CD4-positive, alpha-beta T cell (primary cell): ENCODE data around the gene OPTC. TPM values are rescaled to one million over a fixed set of nuclear protein-coding genes. Genes with fewer than 3 reads are reported as not detected.

ENCODE experiments used
- ATAC-seq: fragments of 200-7000 bp; cut with Tn5 transposase; one replicate; pipeline ENCODE4 v1.10.0; 2022; ENCODE audit warnings: mild to moderate bottlenecking; ENCODE audit not compliant: poor library complexity
- CTCF ChIA-PET: fragments of 350-600 bp; sonication (Branson Sonifier 250); formaldehyde crosslinking; loops from one replicate; lab custom pipeline; 2021; ENCODE audit warnings: antibody characterized with exemption, inconsistent platforms; lab: Charles Lee
- POLR2A ChIA-PET: fragments of 350-600 bp; sonication (Branson Sonifier 250); formaldehyde crosslinking; loops from one replicate; lab custom pipeline; 2021; ENCODE audit warnings: antibody characterized with exemption, inconsistent platforms; lab: Charles Lee
- DNase-seq, 14 experiments: peaks; one replicate each; pipeline ENCODE4 v3.0.0-alpha.2; 2013 to 2020; ENCODE audit warnings: mixed read lengths in 2 of 14
- H3K27ac ChIP-seq, 2 donors: one replicate each; pipeline versions ENCODE4 v1.5.1 to v1.7.0; 2013; ENCODE audit warnings: low read length in 2 of 2, low read depth in 1 of 2, mild to moderate bottlenecking in 1 of 2
- H3K27me3 ChIP-seq, 2 experiments: 1 replicate in 1 of 2; 2 replicates in 1 of 2; pipeline versions ENCODE4 v1.6.1 to v1.7.0; 2013; ENCODE audit warnings: low read length in 2 of 2, control low read depth in 1 of 2, mild to moderate bottlenecking in 1 of 2, moderate library complexity in 1 of 2; ENCODE audit not compliant: insufficient read depth in 2 of 2, control insufficient read depth in 1 of 2
- H3K36me3 ChIP-seq: one replicate; pipeline ENCODE4 v1.6.1; 2013; ENCODE audit warnings: low read length, control low read depth; ENCODE audit not compliant: insufficient read depth
- H3K4me1 ChIP-seq: one replicate; pipeline ENCODE4 v1.6.1; 2013; ENCODE audit warnings: low read length, control low read depth; ENCODE audit not compliant: insufficient read depth
- H3K4me3 ChIP-seq: one replicate; pipeline ENCODE4 v1.5.1; 2013; ENCODE audit warnings: mild to moderate bottlenecking, low read length, moderate library complexity
- H3K9me3 ChIP-seq, 2 experiments: 1 replicate in 1 of 2; 2 replicates in 1 of 2; pipeline versions ENCODE4 v1.6.1 to v1.7.0; 2013; ENCODE audit warnings: low read length in 2 of 2, mild to moderate bottlenecking in 2 of 2, control low read depth in 1 of 2, moderate library complexity in 1 of 2; ENCODE audit not compliant: control insufficient read depth in 1 of 2, insufficient read depth in 1 of 2
- H3K27ac Mint-ChIP-seq: one replicate; pipeline ENCODE4 v1.8.0; 2020; ENCODE audit warnings: mixed read lengths
- H3K27me3 Mint-ChIP-seq: one replicate; pipeline ENCODE4 v1.8.0; 2021; ENCODE audit warnings: mixed read lengths
- H3K36me3 Mint-ChIP-seq: one replicate; pipeline ENCODE4 v1.8.0; 2021; ENCODE audit warnings: low read depth, mixed read lengths
- H3K4me1 Mint-ChIP-seq: one replicate; pipeline ENCODE4 v1.8.0; 2021; ENCODE audit warnings: low read depth, mixed read lengths
- H3K4me3 Mint-ChIP-seq: one replicate; pipeline ENCODE4 v1.8.0; 2020; ENCODE audit warnings: mild to moderate bottlenecking, mixed read lengths
- H3K9me3 Mint-ChIP-seq: one replicate; pipeline ENCODE4 v1.8.0; 2020; ENCODE audit warnings: mixed read lengths
- intact Hi-C, 2 experiments: fragments of 100-400 bp; cut with DNase I in 1 of 2; cut with micrococcal nuclease in 1 of 2; formaldehyde crosslinking; loops; one replicate each; pipeline versions ENCODE4 v1.15.1 to v1.9.0; 2023 to 2025; cut with DNase I, micrococcal nuclease
- total RNA-seq, 174 experiments: library from RNA in 2 of 174; stranded (reverse) in 2 of 174; gene quantifications; one replicate each; pipeline ENCODE4 v1.2.3 and lab custom pipeline; 2021 to 2026
- TF ChIP-seq, protein P1 (sequence below): fragments of 200-600 bp; IDR thresholded peaks from one replicate; pipeline ENCODE4 v1.8.0; 2022; ENCODE audit warnings: antibody characterized with exemption, mild to moderate bottlenecking

OPTC gene
- total RNA-seq, 2 experiments from 2014 or later: not detected

DNA sequence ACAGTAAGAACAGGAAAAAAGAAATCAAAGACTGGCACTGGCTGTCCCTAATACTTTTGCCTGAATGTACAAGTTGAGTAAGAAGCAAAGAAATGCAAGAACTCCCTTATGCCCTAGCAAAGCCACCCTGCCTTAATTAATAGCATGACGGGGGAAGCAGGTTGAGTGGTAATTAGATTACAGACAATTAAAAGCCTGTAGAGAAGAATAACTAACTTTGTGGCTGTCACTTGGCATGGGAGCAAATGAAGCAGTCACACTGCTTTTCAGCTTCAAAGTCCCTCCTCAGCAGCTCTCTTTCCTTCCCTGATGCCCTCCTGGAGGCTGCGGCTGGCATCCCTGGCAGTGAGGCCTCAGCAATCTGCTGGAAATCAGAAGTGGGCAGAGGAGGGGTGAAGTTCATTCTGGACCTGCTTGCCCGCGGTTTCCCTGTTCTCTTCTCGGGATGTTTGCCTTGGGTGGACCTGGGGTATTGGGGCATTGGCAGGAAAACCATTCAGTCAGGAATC, 3.4 kb downstream of the OPTC start:
- ChIA-PET POLR2A (no interaction called here), CTCF (interaction anchor here (1.0 to 1.8 kb wide), 2 partner anchors 9 to 230 kb away, joined by 3 to 6 read pairs; no protein-coding TSS in a partner anchor)
- TF ChIP-seq, protein P1, sequence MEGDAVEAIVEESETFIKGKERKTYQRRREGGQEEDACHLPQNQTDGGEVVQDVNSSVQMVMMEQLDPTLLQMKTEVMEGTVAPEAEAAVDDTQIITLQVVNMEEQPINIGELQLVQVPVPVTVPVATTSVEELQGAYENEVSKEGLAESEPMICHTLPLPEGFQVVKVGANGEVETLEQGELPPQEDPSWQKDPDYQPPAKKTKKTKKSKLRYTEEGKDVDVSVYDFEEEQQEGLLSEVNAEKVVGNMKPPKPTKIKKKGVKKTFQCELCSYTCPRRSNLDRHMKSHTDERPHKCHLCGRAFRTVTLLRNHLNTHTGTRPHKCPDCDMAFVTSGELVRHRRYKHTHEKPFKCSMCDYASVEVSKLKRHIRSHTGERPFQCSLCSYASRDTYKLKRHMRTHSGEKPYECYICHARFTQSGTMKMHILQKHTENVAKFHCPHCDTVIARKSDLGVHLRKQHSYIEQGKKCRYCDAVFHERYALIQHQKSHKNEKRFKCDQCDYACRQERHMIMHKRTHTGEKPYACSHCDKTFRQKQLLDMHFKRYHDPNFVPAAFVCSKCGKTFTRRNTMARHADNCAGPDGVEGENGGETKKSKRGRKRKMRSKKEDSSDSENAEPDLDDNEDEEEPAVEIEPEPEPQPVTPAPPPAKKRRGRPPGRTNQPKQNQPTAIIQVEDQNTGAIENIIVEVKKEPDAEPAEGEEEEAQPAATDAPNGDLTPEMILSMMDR: no peak

DNA sequence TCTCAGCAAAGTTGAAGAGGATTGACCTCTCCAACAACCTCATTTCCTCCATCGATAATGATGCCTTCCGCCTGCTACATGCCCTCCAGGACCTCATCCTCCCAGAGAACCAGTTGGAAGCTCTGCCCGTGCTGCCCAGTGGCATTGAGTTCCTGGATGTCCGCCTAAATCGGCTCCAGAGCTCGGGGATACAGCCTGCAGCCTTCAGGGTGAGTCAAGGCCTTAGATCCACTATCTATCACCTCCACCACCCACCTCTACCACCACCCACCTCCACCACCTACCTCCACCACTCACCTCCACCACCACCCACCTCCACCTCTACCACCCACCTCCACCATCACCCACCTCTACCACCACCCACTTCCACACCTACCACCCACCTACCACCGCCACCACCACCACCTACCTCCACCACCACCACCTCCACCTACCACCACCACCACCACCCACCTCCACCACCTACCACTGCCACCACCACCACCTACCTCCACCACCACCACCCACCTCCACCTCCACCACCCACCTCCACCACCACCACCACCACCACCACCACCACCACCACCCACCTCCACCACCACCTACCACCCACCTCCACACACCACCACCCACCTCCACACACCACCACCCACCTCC, 5.8 kb downstream of the OPTC start:
- ChIA-PET CTCF (interaction anchor here (0.8 kb wide), 1 partner anchor 157 kb away, joined by 3 read pairs; no protein-coding TSS in a partner anchor), POLR2A (no interaction called here)
- H3K27me3 ChIP-seq: no peaks in the 10 kb centered on the region
- H3K4me3 Mint-ChIP-seq: no peak overlapping the region
- H3K9me3 ChIP-seq: no peaks in the 10 kb centered on the region
- no peak overlapping the region for H3K4me3 ChIP-seq
- ATAC-seq (no peak), DNase-seq (no peak)
- H3K36me3 Mint-ChIP-seq: no peaks in the 10 kb centered on the region
- peaks cover 4% of the 10 kb centered on the region for H3K4me1 ChIP-seq
- no peak overlapping the region for H3K27ac ChIP-seq
- H3K4me1 Mint-ChIP-seq: peaks cover 4% of the 10 kb centered on the region
- TF ChIP-seq, protein P1: no peak
- intact Hi-C loops: loop anchor here in 1 of 2 experiments (10.0 kb wide), 1 partner anchor 865 kb away; no protein-coding TSS in a partner anchor
- H3K36me3 ChIP-seq: no peaks in the 10 kb centered on the region
- no peaks in the 10 kb centered on the region for H3K27me3 Mint-ChIP-seq
- no peaks in the 10 kb centered on the region for H3K9me3 Mint-ChIP-seq
- H3K27ac Mint-ChIP-seq: no peak overlapping the region

More for the DNA sequence above, 3.4 kb downstream of the OPTC start:
- no peaks in the 10 kb centered on the region for H3K9me3 ChIP-seq
- no peak overlapping the region for H3K4me3 Mint-ChIP-seq
- no peak overlapping the region for H3K27ac ChIP-seq
- no peaks in the 10 kb centered on the region for H3K27me3 Mint-ChIP-seq
- H3K36me3 Mint-ChIP-seq: no peaks in the 10 kb centered on the region
- DNase-seq (no peak), ATAC-seq (no peak)
- no peaks in the 10 kb centered on the region for H3K27me3 ChIP-seq
- no peaks in the 10 kb centered on the region for H3K9me3 Mint-ChIP-seq
- no peaks in the 10 kb centered on the region for H3K36me3 ChIP-seq
- no peaks in the 10 kb centered on the region for H3K4me1 Mint-ChIP-seq
- H3K27ac Mint-ChIP-seq: no peak overlapping the region
- H3K4me3 ChIP-seq: no peak overlapping the region
- intact Hi-C loops: no loop called here
- H3K4me1 ChIP-seq: no peaks in the 10 kb centered on the region

DNA sequence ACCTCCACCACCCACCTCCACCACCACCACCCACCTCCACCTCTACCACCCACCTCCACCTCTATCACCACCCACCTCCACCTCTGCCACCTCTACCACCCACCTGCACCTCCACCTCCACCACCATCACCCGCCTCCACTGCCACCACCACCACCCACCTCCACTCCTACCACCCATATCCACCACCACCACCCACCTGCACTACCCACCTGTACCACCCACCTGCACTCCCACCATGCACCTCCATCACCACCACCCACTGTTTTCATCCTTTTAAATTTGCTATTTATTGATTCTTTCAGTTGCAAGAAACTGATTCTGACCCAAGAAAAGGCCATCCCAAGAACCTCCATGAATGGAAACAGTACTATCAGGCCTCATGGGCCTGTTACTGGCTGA, 6.3 kb downstream of the OPTC start:
- ATAC-seq (no peak), DNase-seq (no peak)
- Mint-ChIP-seq H3K9me3 (no peaks in the 10 kb centered on the region), H3K36me3 (no peaks in the 10 kb centered on the region), H3K4me3 (no peak overlapping the region), H3K4me1 (peaks cover 6% of the 10 kb centered on the region), H3K27me3 (no peaks in the 10 kb centered on the region), H3K27ac (no peak overlapping the region)
- Histone ChIP-seq H3K4me1 (peaks cover 5% of the 10 kb centered on the region), H3K9me3 (no peaks in the 10 kb centered on the region), H3K27ac (no peak overlapping the region), H3K36me3 (no peaks in the 10 kb centered on the region), H3K27me3 (no peaks in the 10 kb centered on the region), H3K4me3 (no peak overlapping the region)
- TF ChIP-seq, protein P1: no peak
- POLR2A ChIA-PET: no interaction called here
- CTCF ChIA-PET: interaction anchor here (0.8 kb wide), 1 partner anchor 158 kb away, joined by 3 read pairs; no protein-coding TSS in a partner anchor
- intact Hi-C loops: loop anchor here in 1 of 2 experiments (10.0 kb wide), 1 partner anchor 865 kb away; no protein-coding TSS in a partner anchor
